Central memory CD4-positive, alpha-beta T cell (primary cell): ENCODE measurements around the gene RGS3.

Source experiments
- DNase-seq: peaks from one replicate; pipeline ENCODE4 v3.0.0; 2022

Gene RGS3

DNA sequence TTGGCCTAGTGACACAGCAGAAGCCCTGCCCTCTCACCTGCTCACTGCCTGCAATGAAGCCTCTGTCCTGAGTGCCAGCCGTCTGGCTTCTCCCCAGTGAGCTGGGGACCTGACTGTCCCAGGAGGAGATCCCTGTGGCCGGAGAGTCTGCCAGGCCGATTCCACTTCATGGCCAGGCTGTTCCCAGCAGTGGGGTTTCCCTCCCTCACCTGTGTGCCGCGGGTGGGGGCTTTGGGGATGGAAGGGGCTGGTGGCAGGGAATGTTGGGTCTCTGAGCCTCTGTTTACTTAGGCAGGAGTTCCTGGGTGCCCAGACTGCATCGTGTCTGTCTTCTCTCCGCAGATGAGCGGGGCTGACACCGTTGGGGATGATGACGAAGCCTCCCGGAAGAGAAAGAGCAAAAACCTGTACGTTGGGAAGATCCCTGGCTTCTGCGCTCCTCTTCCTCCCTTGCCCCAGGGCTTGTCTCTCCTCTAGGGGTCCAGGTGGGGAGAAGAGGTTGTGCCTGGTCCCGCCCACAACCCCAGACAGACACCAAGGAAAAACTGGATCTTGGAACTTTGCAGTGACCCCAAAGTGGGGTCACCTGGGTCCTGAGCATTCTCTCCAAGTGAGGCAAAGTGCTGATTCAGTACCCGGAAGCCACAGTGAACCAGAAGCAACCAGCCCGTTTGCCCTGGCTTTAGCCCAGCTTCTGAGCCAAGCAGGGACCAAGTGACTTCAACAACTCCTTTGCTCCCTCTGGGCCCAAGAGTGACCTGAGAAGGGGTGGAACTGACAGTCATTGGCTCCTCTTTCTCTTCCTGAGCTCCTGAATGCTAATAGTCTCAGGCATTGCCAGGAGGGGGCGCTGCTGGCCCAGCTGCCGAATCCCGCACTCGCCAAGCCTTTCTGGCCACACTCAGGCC, 127.7 kb downstream of the RGS3 start:
- no peak for DNase-seq

DNA sequence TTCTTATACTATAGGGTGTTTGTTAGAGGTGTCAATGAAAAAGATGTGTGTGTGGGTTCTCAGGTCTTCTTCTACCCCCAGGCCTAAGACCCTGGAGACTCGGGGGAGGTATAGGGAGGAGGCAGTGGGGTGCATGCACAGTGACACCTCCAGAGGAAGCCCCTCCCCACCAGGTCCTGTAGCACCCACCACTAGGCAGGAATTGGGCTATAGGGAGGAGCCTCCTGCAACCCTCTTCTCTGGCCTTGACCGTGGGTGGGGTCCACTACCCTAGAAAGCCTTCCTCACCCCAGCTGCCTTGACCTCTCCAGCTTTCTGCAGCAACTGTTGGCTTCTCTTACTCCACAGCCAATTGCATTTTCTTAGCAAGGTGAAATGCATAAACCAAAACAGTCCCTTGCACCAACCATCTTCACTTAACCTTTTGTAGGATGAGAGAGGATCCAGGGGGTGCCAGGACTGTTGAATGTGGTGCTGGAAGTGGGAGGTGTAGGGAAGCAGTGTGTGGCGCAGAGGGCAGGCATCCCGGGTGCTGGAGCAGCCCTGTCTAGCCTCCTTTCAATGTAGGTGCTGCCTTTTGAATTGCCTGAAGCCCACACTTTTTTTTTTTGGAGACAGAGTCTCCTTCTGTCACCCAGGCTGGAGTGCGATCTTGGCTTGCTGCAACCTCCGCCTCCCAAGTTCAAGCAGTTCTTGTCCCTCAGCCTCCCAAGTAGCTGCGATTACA, 128.5 kb downstream of the RGS3 start:
- DNase-seq, result no peak

DNA sequence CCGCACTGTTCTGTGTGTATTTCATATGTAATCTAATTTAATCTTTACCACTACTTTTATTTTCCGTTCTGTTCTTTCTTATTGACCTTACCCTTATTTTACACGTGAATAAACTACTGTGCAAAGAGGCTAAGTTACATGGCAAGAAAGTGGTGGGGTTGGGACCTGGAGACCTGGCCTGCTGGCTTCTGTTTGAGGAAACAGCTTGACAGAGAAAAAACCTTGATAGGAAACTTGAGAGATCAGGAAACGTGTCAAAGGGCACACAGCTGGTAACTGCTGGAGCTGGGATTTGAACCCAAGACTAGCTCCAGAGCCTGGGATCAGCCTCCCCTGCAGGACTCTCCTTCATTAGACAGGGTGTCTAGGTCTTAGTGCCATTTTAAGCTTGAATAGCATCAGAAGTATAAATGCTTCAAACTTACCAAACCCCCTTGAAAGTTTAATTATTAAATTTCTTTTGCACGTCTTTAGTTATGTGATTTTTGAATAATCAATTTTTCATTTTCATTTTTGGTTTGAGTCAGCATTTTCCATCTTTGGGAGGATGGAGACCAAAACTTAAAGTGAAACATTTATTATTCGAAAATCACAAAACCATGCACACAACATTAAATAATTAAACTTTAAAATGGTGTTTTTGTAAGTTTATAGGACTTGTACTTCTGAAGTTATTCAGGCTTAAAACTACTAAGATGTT, 129.5 kb downstream of the RGS3 start:
- no peak for DNase-seq

DNA sequence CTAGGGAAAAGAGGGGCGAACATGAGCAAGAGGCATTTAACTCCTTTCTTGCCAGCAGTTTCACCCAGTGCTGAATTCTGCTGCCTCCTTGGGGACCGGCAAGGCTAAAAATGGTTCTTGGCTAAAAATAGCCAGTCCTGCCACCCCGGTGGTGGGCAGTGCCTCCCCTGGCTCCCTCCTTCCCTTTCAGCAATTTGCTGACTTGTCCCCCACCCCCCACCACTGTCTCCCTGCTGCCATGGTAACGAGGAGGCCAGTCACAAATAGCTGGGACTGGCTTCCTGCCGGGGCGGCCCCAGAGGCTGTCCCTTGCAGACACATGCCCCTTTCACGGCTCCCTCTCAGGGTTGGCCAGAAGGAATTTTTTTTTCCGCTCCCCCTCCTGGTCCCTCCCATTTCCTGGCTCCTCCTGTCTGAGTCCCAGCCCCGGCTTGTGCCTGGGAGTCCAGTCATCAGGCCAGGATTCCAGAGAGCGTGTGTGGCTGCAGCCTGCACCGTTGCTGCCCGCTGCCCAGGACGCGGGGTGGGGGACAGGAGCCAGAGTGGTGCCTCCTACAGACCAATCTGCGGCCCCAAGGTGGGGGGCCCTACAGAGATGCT, 130.3 kb downstream of the RGS3 start:
- DNase-seq, result no peak

DNA sequence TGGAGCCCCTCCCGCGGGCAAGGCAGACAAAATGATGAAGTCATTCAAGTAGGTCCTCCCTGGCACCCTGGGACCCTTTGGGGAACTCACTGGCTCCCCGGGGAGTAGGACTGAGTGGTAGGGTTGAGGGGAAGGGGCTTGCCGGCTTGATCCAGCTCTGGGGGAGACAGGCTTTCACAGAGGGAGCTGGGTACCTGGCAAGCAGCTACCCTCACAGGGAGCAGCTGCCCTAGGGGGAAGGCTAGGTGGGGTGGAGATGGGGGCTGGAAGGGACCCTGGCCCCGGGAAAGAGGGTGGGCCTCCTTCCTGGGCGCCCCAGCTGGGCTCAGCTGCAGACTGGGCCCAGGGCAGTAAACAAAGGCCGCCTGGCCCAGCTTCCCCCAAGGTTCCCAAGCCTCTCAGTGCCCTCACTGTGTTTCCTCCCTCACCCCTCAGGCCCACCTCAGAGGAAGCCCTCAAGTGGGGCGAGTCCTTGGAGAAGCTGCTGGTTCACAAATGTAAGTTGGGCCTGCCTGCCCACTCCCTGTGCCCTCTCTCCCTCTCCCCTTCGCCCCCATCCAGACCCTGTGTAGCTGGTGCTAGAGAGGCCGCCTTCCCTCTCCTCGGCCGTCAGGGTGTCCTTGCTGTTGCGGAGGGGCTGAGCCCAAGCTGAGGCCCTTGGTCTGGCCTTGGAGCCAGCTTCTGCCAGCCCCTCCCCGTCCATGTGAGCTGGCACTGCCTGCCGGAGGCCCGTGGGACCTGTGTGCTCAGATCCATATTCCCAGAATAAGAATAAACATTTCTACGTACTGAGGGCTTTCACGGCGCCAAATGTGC, 131.2 kb downstream of the RGS3 start:
- DNase-seq, result no peak

DNA sequence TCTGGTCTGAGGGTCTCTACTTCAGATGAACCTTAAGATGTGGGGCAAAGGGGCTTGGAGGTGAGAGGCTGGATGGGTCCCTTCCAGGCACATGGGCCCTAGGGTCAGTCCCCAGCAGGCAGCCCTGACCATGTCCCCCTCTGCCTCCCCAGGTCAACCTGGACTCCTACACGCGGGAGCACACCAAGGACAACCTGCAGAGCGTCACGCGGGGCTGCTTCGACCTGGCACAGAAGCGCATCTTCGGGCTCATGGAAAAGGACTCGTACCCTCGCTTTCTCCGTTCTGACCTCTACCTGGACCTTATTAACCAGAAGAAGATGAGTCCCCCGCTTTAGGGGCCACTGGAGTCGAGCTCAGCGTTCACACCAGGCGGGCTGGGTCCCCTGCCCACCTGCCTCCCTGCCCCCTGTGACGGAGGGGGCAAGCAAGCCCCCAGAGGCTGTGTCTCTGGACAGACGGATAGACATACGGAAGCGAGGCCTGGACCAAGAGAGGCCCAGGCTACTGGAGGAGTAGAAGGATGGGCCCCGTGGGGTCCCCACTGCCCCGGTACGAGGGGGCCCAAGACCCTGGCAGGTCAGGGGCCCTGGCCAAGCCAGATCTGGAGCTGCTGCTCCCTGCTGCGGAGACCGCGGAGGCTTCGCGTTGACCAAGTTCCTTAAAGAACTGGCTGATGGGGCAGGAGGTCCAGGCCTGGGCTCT, 133.2 kb downstream of the RGS3 start:
- no peak for DNase-seq

DNA sequence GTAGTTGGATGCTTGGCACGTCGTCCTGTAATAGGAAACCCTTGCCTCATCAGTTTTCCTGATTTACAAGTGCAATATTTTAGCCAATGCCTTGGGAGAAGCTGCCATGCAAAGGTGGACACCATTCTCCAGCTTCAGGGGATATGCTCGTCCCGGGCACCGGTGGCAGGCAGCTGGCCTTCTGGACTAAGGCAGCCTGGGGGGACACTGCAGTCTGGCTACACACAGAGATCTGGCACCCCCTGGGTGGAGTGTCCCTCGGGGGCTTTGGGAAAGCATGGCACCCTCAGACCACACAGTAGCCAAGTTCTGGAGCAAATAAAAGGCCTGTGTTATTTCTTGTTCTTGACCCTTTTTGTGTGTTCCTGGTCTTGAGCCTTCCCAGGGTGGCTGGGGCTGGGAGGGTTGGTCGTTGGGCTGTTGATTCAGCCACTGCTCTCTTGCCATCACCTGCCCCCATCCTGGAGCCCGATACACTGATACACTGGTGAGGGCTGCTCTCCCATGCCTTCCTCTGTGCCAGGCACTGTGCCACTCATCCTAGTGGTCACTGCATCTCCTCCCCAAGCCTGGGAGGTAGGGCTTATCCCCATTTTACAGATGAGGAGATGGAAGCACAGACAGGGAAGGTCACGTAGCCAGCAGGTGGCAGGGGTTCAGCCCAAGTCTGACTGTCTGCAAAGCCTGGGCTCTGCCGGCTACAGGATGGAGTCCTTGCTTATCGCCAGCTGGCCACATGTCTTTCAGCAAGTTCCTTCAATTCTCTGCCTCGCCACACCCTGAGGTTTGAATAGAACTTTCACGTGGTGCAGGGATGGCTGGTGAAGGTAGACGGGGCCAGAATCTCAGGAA, 134.1 kb downstream of the RGS3 start:
- no peak for DNase-seq

DNA sequence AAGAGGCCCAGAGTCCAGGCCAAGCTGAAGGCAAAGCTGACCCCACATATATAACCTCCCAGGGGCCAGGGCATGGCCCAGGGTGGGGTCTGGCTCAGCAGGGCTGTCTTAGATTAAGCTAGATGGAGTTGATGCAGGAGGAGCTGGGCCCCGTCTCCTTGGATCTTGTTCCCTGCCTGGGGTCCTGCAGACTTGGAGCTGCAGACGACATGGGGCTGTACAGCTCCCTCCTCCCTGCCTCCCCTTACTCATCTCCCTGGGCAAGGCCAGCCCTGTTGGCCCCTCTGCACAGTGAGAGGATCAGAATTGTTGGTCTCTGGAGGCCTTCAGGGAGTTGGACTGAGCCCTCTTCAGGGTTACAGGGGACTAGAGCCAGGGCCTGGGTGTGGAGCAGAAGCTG, 134.9 kb downstream of the RGS3 start:
- DNase-seq, result no peak

DNA sequence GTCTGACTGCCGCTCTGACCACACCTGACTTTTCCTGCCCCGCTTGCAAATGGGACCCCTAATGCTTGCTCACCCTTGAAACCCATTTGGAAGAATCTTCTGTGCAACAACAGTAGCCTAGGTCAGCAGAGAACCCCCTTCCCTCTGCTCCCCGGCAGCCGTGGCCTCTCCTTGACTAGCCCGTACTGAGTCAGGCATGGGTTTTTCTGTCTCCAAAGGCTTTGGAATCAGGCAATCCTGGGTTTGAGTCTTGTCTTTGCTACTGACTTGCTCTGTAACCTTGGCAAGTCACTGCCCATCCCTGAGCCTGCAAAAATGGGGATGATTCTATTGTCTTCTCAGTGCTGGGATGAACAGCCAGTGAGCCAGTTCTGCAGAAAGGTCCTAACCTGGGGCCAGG, 135.4 kb downstream of the RGS3 start:
- DNase-seq, result no peak

DNA sequence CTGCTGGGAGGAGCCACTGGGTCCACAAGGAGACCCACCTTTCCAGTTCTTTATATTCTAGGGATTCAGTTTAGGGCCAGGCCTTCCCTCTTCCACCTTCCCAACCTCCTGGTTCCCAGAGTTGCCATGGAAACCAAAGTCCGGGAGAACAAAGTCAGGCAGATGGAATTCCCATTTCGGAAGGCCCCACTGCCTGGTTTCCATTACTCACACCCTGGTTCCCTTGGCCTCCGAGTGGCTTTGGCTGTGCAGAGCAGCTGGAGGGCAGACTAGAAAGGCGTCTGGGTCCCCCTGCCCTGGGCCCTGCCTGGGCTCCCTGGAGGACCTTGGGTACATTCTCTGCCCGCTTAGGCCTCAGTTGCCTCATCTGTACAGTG, 136.1 kb downstream of the RGS3 start:
- no peak for DNase-seq

DNA sequence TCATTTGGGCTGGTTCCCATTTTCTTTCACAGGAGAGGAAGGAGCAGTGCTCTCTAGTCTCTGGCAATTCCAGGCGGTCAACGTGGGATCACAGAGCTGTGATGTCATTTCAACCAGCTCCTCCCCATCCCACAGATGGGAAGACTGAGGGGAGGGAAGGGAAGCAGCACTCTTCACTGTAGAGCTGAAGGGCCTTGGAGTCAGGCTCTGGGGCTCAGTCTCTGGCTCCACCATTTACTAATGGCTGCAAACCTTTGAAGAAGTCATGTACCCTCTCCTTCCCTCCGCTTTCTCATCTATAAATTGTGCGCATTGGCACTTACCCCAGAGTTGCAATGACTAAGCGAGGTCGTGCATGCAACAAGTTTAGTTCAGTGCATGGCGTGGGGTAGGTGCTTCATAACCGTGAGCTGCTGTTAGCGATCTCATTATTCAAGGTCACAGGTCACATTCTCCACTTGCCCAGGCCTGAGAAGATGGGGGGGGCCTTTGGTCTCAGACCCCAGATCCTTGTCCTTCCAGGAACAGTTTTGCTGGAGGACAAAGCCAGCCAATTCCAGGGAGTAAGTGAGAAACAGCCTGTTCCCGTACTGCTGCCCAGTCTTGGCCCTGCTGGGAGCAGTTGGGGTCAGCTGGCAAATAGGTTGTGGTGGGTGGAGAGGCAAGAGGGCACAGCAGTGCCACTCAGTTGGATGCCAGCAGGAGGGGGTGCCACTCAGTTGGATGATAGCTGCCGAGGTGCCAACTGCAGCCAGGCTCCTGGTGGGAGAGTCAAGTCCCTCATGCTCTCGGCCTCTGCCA, 136.7 kb downstream of the RGS3 start:
- DNase-seq, result no peak

DNA sequence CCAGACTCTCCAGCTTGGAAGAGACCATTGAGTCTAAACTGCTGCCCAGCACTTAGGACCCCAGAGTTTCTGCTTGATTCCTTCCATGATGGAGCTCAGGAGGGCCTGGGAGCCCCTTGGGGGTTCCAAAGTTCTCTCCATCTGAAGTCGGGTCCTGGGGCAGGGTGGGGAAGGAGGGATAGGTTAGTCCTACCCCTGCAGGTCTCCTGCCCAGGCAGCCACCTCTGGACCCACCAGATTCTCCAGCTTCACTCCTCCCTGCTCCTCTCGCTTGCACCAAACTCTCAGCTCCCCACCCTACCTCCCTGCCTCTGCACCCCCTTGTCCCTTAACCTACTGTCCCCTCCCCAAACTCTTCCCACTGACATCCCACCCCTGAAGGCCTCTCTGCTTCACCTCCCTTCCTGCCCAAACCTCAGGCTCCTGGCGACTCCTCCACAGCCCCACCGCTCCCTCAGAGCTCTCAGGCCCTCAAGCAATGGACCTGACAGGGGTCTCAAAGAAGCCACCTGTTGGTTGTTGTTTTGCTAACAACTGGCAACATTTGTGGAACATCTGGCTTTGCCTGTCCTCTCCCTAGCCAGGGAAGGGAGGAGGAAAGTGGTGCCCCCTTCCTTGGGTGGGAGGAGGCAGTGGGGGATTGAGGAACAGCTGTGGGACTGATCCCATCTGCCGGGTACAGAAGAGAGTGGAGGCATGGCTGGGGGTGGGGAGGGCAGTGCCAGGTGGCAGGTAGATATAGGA, 137.5 kb downstream of the RGS3 start:
- DNase-seq, result no peak

DNA sequence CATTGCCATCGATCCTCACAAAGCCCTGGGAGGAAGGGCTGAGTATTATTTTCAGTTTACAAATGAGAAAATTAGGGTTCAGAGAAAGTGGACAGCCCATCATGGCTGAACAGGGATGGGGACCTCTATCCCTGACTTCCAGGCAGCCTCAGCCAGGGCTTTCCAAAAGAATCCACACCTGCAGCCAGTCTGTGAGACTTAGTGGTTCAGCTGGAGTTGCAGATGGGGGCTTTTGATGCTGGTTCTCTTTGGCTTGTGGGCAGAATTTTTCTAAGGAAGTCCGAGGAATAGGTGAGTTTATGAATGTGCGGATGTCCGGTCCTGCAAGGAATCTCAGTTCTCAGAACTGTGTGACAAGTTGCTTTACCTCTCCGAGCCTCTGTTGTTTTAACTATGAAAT, 138.1 kb downstream of the RGS3 start:
- DNase-seq, result no peak

DNA sequence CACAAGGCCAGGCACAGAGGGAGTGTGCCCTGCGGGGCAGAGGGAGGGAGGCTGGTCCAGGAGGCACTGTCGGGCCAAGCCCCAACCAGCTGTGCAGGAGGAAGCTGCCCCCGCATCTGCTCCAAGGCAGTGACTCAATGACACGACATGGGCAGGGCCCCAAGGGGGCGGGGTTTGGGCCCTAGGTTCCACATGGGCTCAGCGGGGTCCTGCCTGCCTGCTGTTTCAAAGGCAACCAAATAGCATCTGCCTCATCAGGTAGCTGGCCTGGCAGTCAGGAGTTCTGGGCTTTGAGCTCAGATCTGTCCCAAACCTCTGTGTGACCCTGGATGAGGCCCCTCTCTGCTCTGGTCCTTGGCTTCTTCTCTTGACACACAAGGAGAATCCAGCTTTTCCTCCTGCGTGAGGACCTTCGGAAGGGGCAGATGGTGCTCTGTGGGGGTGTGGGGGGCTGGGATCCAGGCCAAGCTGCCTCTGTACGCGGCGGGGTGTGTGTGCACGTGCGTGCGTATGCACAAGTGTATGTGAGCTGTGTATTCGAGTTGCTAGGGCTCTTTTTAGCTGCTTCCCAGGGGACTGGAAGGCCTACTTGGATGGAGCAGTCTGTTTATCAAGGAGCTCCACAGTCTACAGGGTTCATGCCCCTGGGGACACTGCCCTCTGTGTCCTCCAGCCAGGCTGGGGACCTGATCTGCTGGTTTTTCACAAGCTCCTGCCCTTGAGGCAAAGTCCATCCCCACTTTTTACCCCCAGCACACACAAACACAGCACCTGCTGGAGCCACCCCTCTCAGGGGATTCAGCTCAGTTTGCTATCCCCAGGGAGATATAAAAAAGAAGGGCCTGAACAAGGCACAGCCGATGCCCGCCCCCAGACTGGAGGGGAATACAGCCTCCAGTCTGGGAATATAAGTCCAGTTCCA, 138.9 kb downstream of the RGS3 start:
- no peak for DNase-seq

DNA sequence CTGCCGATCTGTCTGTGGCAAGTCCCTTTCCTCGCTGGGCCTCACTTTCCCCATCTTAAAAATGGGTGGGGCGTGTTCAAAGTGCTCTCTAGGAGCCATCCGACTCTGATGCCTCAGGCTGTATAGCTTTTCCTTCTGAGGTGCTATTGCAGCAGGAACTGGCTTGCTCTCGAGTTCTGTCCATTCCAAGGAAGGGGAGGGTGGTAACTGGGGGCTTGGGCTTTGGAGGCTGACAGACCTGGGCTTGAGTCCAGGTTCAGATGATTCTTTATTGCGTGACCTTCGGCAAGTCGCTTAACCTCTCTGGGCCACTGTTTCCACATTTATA, 139.5 kb downstream of the RGS3 start:
- no peak for DNase-seq

DNA sequence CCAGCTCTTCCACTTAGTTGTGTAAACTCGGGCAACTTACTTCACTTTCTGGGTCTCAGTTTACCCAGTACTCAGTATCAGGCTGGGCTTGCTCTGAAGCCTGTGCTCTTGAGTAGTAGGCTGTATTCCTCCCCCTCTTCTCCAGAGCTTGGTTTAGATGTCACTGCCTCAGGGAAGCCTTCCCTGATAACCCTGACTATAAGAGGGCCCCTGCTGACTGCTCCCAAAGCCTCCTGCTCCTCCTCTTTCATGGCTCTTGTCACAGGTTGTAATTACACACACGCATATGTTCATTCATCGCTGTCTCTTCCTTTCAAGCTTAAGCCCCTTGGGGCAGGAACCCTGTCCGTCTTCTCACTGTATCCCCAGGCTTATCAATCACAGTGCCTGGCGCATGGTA, 140.2 kb downstream of the RGS3 start:
- no peak for DNase-seq

DNA sequence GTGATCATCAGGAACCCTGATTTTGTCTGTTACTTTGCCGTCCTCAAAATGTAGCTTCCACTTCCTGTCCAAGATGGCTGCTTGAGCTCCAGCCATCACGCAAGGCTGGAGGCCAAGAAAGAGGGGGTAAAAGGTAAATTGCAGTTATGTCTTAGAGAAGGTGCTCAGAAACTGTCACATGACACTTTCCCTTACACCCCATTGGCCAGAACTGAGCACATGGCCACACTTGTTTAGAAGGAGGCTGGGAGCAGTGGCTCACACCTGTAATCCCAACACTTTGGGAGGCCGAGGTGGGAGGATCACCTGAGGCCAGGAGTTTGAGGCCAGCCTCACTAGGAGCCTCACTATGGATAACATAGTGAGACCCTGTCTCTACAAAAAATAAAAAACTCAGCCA, 140.9 kb downstream of the RGS3 start:
- DNase-seq, result no peak

DNA sequence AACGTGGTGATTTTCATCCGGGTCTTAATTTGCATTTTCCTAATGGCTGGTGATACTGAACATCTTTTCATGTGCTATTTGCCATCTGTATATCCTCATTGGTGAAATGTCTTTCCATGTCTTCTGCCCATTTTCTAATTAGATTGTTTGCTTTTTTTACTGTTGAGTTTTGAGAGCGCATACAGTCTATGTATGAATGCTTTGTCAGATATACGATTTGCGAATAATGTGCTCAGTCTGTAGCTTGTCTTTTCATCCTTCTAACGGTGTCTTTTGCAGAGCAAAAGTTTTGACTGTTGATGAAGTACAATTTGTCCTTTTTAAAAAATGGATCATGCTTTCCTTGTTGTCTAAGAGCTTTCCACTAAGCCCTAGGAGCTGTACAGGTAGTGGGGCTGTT, 143.0 kb downstream of the RGS3 start:
- DNase-seq, result no peak
